GM18907 (cell line): ENCODE data around the gene CCDC63.

ENCODE experiments used
- ATAC-seq: cut with Tn5 transposase; IDR thresholded peaks from one replicate; pipeline ENCODE4 v1.9.1; 2021; ENCODE audit warnings: mild to moderate bottlenecking, moderate library complexity; ENCODE audit not compliant: unreplicated experiment

CCDC63 gene

GRCh38 chr12:110846615-110847566, at the start of gene CCDC63:
CCDC63 (plus strand) TSS chr12:110846987; CDS start chr12:110852955, 5,968 bp downstream.
- no peak for ATAC-seq

DNA sequence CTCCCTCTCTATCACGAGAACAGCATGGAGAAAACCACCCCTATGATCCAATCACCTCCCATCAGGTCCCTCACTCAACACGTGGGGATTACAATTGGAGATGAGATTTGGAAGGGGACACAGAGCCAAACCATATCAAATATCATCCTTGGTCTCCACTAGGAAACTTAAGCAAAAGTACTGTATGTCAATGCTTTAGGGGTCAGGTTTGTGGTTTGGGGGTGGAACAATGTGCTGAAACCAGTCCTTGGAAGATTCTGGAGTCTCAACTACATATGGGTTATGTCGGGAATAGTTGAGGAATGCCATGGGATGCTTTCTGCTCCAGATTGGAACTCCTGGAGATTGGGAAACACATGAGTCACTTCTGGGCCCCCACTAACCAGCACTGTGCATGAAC, 48.3 kb upstream of the CCDC63 start:
- no peak for ATAC-seq

DNA sequence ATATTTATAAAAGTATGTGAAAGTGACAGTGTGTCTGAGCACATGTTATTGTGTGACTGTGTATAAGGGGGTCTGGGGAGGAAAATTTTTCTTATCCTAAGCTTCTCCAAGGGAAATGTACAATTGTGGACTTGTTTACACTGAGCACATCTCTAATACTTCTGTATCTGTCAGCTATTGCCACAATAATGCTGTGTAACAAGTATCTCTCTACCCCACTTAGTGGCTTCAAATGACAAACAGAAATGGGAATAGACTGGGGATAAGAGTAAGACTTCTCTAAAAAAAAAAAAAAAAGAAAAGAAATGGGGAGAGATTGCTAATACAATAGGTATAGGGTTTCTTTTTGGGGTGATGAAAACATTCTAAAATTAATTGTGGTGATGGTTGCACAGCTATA, 44.3 kb upstream of the CCDC63 start:
- ATAC-seq = no peak

DNA sequence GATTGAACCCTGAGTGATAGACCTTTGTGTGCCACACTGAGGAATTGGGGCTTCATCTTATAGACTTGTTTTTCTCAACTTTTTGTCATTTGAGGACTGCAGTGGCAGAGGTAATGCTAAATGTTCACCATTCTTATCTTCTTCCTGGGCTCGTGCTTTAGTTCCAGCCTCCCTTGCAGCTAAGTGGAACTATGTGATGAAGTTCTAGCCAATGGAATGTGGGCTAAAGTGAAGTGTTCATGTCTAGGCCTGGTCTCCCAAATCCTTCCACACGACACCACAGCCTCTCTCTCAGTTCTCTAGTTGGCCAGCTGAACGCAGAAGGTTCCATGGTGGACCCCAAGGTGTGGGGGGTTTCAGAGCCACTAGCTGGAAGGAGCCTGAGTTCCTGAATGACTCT, 42.4 kb upstream of the CCDC63 start:
- no peak for ATAC-seq

GRCh38 chr12:110807640-110808039, 39.1 kb upstream of the CCDC63 start:
- ATAC-seq = no peak

GRCh38 chr12:110809149-110809548, 37.6 kb upstream of the CCDC63 start:
- no peak for ATAC-seq

DNA sequence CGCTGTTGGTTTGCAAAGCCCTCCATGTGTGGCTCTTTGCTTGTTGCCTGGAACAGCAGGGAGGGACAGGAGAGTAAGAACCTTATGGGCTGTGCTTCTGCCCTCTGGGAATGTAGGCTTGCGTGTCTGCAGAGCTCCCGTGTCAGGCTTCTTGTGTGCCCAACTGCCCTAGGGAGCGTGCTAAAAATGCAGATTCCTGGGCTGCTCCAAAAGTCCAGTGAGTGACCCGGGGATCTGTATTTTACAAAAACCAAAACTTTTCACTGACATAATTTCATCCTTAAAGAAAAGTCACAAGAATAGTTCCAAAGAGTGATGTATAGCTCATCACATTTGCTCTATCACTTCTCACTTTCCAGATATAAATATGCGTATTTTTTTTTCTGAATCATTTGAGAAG, 34.8 kb upstream of the CCDC63 start:
- ATAC-seq = no peak

- ATAC-seq = no peak
These were observed 33.5 kb upstream of the CCDC63 start for GRCh38 chr12:110813285-110813684.

GRCh38 chr12:110813756-110814155, 33.0 kb upstream of the CCDC63 start:
- no peak for ATAC-seq

- ATAC-seq = no peak
These were observed 30.5 kb upstream of the CCDC63 start for GRCh38 chr12:110816248-110816647.

DNA sequence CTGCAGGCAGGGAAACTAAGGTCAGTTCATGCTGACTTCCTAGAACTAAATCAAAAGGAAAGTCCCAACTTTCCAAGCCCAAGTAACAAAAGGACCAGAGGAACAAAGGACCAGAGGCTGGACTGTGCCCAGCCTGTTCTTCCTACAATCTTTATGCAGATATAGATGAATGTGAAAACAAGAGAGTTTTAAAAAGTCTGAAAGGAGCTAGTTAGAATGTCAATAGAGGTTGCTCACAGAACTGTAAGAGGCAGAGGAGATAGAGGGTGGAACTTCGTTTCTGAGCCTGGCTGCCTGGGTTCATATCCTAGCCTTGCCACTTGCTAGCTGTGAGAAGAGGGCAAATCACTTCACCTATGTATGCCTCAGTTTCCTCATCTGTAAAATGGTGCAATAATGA, 30.0 kb upstream of the CCDC63 start:
- no peak for ATAC-seq

GRCh38 chr12:110818511-110818910, 28.3 kb upstream of the CCDC63 start:
- ATAC-seq = no peak

DNA sequence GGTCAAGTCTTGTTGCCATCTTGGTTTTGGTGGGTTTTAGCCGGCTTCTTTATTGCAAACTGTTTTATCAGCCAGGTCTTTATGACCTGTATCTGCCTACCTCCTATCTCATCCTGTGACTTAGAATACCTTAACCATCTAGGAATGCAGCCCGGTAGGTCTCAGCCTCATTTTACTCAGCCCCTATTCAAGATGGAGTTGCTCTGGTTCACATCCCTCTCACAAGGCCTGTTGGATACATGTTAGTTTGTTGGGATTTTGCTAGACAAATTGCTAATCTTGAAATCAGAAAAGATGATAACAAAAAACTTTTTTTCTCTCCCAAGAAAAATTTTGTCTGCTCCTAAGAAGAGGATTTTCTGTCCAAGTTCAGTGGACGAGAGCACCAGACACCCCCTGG, 27.6 kb upstream of the CCDC63 start:
- ATAC-seq = no peak

- ATAC-seq = no peak
These were observed 27.1 kb upstream of the CCDC63 start for GRCh38 chr12:110819646-110820045.

GRCh38 chr12:110821917-110822316, 24.9 kb upstream of the CCDC63 start:
- ATAC-seq = no peak

- ATAC-seq = no peak
These were observed 23.9 kb upstream of the CCDC63 start for GRCh38 chr12:110822821-110823415.

- ATAC-seq = no peak
These were observed 22.4 kb upstream of the CCDC63 start for GRCh38 chr12:110824342-110824741.

DNA sequence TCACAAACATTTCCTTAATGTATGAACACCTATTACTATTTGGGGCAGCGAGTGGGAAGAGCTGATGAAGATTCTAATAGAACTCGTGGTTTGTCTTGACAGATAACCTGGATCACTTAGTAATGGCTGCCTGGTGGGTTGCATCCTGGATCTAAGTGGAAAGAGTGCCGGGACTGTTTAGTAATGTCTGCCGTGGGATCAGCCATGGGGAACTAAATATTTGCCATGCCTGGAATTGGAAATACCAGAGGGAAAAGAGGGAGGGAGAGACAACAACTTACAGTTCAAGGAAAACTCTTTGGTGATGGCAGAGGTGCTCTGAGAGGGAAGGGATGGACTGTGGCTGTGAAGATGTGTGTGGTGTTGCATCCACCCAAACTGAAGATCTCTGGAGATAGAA, 21.3 kb upstream of the CCDC63 start:
- no peak for ATAC-seq

DNA sequence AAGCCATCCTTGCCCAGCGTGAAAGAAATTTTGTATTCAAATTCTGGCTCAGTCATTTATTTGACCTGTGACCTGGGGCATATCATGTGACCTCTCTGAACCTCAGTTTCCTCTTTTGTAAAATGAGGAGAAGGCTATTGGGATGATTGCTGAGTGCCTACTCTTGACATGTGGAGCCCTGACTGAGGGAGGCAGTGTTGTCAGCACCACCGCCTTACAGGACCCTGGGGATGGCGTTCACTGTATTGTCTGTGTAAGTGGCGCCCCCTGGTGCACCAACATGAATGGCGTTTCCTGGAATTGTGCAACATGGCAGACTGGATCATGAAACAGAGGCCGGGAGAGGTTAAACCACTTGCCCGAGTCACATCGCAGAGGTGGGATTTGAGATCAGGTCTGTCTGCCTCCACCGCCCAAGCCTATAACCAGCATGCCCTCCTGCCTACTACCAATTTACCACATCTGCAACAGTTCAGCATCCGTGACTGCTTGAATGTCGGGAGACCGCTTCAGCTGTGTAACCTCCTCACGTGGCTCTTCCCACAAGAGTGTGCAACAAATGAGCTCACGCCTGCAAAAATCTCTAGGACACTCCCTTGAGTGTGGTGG, 20.1 kb upstream of the CCDC63 start:
- ATAC-seq = peak; percentile 79

GRCh38 chr12:110829308-110829707, 17.5 kb upstream of the CCDC63 start:
- ATAC-seq = no peak

DNA sequence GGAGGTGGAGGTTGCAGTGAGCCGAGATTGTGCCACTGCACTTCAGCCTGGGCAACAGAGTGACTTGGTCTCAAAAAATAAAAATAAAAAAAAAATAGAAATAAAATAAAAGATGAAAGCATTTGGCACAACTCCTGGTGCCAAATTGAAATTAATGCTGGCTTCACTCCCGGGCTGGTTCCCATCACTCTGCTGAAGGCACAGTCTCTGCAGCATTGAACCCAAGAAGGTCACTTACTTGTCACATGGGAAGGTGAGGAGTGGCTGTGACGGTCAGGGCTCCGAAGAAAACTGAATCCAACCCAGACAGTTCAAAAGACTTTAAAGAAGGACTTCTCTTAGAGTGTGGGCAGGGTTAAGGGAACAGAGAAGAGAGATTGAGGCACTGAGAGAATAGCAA, 10.5 kb upstream of the CCDC63 start:
- ATAC-seq = no peak

DNA sequence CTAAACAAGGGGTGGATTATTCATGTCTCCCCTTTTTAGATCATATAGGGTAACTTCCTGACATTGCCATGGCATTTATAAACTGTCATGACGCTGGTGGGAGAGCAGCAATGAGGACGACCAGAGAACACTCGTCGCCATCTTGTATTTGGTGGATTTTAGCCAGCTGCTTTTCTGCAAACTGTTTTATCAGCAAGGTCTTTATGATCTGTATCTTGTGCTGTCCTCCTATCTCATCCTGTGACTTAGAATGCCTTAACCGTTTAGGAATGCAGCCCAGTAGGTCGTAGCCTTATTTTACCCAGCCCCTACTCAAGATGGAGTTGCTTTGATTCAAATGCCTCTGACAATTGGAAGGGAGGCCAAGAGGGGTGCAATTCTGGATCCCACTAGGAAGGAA, 5.8 kb upstream of the CCDC63 start:
- ATAC-seq = no peak
